ENCODE results near the gene MAPK12.
A peak's percentile ranks its signal among the peaks of the same experiment; 100 is the strongest.

The MAPK12 gene

DNA sequence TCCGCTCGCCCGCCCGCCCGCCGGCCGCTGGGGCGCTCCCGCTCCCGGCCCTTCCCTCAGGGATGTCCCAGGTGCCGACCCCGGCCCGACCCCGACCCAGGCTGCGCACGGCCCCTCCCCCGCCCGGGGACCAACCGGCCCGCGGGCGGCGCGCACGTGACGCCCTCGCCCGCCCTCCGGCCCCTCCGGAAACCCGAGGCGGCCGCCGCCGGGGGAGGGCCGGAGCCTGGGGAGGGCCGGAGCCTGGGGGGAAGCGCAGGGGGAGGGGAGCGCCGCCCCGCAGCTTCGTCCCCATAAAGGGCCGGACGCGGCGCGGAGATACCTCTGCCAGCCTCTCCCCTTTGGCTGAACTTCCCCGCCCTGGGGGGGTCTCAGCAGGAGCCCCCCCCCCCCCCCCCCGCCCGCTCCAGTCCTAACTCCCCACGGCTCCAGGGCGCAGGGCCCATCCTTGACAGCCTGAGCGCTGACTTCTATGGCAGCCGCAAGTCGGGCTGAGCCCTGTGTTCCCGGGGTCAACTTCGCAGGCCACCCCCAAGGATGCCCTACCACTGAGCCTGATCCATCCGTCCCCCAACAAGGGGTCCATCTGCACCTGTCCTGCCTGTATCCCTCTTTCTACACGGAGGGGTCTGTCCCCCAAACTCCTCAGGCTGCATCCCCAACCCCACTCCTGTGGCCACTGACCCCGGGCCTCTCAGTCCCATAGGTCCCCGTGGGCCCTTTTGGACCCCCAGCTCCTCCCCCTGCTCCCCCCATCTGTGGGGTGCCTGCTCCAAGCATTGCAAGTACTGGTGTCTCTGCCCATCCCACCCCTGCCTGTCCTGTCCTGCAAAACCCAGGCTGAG is at the start of gene MAPK12:
MAPK12 (minus strand) TSS at position 69 of the 845 bp plus-strand sequence. CDS start 174 bp downstream, outside the sequence.
- no peak for DNase-seq (ENCODE audit: low read depth, low spot score)

DNA sequence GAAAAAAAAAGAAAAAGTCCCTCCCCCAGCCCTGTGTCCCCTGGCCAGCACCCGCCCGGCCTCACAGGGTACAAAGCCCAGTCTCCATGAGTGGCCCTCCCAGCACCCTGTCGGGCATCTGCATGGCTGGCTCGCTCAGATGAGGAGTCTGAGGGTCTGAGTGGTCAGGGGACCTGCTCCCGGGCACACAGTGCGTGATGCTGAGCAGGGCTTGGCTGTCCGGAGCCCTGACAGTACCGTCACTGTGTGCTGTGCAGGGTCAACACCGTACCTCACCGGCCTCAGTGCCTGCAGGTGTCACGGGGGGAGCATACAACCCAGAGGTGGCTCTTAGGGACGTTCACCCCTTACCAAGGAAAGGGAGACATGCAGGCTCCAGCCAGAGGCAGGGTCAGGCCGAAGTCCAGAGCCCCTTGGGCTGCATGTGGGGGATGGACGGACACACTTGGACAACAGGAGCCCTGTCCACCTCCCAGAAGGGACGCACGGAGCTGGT is 49.5 kb upstream of the MAPK12 start:
- no peak for DNase-seq (ENCODE audit: low read depth, low spot score)

DNA sequence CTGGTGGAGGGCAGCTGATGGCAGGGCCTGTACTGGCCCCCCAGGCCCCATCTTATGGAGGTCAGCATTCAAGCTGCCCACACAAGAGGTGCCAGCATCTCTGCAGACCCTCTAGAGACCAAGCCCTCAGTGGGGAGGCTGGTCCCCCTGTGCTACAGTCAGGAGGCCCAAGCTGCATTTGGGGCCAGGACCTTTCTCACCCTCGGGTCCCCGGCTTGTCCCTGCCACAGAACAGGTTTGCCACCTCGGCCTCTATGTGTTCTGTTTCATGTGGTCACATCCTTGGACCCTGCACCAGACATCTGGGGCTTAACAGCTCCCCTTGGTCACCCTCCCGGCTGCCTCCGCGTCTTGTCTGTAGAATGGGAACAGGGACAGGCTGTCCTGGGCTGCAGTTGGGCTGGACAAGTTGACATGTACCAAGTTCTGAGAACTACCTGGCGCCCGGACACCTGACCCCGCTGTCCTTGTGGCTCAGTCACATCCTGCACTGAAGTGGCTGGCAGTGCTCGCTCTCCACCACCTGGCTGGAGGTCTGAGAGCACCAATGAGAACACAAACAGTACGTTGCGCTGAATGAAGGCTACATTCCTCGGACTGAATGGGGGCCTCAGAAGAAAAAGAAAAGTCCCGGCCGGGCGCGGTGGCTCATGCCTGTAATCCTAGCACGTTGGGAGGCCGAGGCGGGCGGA is 48.7 kb upstream of the MAPK12 start:
- peak; percentile 69 for DNase-seq (ENCODE audit: low read depth, low spot score)

DNA sequence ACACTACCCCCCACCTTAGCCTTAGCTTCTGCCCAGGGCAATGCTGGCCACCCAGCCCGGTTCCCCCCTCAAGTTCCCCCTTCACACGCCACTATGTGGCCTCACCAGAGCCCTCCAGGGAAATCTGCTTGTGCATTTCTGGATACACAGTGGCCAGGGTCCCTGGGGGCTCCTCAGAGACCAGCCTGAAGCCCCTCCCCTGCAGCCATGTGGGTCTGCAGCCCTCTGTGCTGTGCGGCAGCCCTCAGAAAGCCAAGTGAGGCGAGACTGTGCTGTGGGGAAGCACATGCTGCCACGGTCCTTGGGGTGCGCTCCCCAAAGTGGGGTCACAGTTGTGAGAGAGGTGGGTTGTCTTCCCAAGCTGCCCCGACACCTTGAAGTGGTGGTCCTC is 48.1 kb upstream of the MAPK12 start:
- no peak for DNase-seq (ENCODE audit: low read depth, low spot score)

DNA sequence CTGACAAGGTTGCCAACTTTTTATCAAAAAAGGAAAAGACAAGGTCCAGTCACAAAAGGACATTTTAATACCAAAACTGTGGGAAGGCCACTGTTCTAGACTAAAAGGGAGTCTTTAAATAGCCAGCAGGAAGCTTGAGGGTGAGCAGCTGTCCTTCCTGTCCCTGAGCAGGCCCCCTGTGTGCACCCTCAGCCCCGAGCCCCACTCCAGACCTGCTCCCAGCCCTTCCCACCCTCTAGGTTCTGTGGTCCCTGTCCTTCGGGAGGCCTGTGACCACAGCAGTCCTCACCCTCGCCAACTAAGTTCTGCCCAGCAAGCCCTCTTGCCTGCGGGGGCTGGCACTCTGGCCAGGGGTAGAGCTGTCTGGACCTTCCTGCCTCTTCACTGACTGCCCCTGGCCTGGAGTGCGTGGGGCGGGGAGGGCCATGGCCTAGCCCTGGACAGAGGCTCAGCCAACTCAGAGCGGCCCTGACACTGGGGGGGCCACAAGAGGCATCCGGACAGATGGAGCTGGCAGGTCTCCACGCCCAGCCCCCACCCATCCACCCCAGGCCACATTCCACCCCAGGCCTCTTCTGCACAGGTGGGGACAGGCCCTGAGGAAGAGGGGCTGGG is 47.6 kb upstream of the MAPK12 start:
- no peak for DNase-seq (ENCODE audit: low read depth, low spot score)

DNA sequence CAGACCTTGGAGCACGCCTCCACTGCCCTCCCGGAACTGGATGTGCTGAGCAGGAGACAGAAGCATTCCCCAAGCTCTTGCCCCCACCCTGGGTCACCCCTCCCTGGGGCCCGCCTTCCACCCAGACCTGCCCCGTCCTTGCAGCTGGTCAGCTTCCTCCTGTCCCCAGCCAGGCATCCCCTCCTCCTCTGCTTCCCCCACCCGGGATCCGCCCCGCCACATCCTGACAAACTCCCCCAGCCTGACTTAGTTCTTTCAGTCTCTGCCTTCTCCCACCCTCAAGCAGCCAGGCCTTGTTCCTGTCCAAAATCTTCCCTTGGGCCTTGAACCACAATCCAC is 47.1 kb upstream of the MAPK12 start:
- peak; percentile 32 for DNase-seq (ENCODE audit: low read depth, low spot score)

DNA sequence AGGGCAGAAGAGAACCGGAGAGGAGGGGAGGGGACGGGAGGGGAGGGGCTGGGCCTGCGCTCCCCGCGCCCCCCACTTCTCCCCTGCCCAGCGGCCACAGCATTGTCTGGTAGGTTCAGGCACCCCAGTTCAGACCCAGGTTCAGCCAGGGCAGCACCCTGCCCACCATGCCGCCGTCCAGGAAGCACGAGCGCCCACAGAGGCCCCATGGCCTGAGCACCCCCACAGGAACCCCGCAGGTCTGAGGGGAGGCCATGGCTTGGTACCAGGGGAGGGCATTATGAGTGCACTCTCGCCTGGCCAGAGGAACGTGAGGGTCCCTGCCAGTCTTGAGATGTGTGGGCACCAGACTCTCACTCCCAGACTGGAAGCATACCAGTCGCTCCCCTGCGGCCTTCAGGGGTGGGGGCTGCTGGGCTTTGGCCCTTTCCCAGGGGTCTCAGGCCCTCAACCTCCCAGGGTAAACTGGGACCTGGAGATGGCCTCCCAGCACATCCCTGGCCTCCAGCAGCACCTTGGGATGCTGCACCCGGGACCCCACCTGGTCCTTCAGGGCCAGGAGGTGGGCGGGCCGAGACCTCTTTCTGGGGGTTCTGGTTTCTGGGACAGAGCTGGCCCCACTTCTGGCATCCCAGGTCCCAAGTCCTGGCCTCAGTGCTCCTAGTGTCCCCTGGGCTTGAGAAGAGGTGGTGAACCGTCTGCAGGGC is 46.6 kb upstream of the MAPK12 start:
- DNase-seq (ENCODE audit: low read depth, low spot score): no peak

DNA sequence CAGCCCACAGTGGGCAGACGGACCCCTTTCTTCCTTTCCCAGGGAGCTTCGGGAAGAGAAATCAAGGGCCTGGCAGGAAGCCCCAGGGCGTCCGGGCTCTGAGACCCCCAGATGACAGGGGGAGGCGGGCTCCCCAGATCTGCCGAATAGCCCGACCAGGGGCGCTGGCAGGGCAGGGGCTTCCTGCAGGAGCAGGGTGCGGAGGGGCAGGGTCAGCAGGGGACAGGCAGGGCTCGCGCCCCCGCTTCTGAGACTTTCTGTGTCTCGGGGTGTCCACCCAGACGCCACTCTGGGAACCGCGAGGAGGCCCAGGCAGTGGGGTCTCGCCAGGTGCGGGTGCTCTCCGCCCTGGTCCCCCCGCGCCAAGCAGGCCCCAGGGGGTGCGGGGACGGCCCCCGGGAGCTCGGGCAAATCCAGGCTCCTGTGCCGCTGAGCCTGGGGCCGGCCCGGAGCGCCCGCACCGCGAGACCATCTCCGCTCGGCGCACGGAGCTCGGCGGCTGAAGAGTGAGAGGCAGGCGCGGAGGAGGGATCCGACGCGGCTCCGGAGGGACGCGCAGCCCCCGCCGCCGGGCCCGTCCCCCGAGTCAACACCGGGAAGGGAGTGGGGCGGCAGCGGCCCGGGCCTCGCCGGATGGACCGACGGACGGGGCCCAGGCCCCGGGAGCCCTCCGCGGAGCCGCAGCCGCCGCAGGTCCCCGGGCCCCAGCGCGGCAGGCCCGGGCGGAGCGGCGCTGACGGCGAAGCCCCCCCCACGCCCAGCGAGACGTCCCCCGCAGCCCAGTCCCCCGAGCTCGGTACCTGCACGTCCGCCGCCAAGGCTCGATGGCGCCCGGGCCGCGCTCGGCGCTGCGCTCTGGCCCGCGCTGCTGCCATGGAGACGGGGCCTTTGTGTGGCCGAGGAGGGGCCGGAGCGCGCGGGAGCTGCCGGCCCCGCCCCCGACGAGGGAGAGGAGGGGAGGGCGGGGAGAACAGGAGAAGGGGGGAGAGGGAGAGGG is 45.6 kb upstream of the MAPK12 start, which contains the start of gene PLXNB2:
PLXNB2 (minus strand) TSS at position 894 of the 997 bp plus-strand sequence. CDS start 17,062 bp downstream, outside the sequence.
- peak; percentile 63 for DNase-seq (ENCODE audit: low read depth, low spot score)

DNA sequence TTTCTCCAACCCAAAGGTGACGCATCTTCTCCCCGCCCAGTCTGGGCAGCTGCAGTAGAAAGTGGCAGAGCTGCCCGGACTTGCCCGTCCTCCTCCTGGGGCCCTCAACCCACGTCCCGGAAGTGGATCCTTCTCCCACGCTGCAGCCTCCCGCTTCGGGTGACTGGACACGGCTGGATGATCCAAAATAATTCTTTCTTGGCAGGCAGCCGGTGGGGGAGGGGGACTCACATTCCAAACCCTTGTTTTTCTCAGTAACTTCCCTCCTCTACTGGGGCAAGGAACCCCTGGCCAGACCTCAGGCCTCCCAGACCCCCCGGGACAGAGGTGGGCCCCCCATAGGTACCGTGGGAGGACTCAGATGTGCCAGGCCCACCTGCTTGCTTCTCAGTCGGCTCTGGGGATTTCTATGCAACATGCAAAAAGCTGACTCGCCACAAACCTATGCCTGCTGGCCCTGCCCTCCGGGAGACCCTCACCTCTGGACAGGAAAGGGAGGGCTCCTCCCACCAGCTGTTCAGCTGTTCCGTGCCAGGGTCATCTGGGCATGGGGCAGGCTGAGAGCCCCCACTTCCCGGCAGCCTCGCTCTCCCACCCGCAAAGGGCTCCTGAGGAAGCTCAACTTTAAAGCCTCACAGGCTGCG is 44.6 kb upstream of the MAPK12 start:
- peak; percentile 50 for DNase-seq (ENCODE audit: low read depth, low spot score)

DNA sequence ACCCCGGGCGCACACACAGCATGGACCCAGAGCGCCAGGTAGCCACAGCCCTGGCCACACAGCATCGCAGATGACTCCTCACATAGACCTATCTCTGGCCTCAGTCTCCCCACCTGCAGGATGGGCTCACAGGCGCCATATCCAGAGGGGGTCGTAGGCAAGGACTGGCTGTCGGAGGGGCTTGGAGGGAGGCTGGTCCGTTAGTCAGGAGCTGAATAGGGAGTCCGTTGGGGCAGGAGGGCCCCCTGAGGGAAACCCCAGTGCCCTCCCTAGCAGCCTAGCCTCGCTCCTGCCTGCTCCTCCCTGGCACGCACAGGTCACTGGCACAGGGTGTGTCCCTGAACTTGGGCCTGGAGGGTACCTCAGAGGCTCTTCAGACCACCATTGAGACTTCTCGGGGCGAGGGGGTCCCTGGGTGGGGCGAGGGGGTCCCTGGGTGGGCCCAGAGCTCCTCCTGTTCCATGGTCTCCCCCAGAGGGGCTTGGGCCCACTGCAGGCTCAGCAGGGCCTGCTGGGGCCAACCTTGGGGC is 44.0 kb upstream of the MAPK12 start:
- DNase-seq (ENCODE audit: low read depth, low spot score): no peak

DNA sequence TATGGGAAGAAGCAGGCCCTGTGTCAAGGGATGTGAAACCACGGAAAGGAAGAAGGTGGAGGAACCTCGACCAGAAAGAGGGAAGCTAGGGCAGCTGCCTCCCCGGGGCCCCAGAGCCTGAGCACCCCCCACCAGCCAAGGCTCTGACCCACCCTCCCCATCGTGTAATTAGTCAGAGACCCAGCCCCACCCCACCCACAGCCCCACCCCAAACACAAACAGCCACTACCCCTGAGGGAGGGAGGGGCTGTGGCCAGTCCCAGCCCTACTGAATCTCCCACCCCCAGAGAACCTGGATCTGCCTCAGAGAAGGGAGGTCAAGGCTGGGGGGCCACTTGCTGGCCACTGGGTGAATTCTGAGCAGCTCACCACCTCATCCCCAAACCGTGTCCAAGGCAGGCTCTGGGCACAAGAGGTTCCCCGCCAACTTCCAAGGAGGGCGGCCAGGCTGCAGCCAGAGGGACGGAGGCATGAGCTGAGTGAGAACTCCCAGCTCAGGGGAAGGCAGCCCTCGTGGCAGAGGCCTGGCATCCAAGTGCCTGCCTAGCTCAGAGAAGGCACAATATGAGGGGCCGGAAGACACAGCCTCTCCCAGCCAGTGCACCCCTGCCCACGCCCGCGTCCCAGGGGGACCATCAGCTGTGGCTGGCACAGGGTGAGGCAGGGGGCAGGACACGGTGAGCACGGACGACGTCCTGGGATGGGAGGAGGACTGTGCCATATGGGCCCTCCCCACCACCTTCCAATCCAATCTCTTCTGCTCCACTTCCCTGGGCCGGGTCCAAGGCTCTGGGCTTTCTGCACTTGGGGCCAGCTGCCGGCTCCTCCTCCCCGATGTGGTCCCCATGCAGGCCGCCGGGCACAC is 43.3 kb upstream of the MAPK12 start:
- no peak for DNase-seq (ENCODE audit: low read depth, low spot score)

DNA sequence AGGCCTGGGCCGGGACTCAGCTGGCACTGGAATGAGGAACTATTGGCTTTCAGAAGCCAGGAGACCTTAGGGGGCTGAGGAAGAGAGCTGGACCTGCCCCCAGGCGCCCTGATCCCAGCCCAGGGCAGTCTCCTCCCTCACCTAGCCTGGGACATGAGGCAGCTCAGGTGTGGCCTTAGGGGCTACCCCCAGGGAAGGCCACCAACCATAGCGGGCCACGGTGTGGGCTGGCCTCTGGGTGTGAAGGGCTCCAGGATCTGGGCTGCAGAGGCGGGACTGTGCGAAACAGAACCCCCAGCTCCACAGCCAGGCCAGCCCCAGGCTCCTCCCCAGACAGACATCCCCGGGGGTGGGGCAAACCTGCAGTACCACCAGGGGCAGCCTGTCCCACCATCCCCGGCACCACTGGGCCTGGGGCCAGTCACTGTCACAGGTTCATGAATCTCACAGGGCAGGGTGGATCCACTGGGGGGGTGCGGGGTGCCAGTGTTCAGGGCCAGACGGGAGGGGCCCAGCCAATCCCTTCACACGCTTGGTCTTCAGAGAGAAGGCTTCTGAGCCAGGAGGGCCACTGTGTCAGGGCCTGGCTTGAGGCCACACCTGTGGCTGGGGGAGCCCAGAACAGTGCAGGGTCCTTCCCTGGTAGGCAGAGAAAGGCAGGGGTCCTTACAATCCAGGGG is 42.5 kb upstream of the MAPK12 start:
- peak; percentile 73 for DNase-seq (ENCODE audit: low read depth, low spot score)

DNA sequence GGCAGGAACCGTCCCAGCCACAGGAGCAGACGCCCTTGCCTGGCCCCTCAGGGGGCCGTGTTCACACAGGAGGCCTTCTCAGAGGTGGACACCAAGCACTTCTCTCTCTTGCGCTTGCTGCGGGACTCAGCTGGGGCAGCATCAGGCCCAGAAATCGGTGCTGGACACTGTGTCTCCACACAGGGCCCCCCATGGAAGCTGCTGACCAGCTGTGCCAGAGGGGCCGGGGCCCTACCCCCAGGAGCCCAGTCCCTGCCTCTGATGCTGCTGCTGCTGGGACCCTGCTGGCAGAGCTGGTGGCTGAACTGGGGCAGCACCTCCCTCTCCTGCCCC is 42.0 kb upstream of the MAPK12 start:
- no peak for DNase-seq (ENCODE audit: low read depth, low spot score)

DNA sequence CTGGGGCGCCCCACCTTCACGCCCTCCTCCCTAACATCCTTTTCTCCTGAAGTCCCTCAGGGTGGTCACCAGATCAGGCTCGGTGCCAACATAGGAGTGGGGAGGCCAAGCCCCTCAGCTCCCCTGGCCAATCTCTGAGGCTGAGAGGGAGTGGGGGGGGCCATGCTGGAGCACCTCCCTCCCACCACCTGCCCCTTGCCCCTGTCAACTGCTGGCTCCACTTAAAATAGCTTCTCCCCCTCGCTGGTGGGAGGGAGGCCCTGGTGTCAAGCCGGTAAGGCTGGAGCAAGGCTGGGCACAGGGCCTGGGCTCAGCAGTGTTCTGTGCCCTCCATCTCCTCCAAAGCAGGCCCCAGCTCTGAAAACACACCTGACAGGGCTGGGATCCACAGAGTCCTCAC is 41.1 kb upstream of the MAPK12 start:
- DNase-seq (ENCODE audit: low read depth, low spot score): no peak

DNA sequence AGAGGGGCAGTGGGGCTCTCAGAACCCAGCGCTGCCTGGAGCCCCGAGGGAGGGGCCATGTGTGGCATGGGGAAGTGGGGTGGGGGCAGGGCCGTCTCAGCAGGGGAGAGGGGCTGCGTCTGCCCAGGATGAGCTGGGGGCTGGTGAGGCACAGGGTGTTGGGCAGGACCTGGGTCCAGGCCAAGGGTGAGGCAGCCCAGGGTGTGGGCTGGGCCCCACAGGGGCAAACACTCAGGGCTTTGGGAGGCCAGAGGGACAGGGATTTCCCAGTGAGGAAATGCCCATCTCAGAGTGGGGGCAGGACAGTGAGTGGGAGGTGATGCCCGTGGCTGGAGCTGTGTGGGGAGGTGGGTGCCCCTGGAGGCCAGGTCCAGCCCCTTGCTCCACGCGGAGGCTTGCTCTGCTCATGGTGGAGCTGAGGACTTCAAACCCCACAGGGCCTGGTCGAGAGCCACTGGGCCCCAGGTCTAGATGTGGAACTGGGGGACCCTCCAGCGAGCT is 40.6 kb upstream of the MAPK12 start:
- no peak for DNase-seq (ENCODE audit: low read depth, low spot score)

DNA sequence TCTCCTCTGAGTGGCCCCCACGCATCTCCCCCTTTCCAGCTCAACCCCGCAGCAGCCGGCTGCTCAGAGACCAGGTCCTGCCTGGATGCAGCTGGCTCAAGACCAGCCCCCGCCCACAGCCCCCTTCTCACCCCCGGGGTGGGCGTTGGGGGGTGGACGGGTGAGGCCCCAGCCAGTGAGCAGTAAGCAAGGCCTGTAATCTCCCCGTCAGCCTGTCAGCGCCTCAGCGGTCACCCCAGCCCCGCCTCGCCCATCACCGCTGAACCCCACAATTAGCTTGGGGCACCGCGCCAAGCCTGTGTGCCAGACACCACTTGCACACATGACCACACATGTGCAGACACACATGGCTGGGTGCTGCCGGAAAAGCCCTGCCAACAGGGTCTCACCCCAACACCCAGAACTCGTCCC is 40.1 kb upstream of the MAPK12 start:
- no peak for DNase-seq (ENCODE audit: low read depth, low spot score)

DNA sequence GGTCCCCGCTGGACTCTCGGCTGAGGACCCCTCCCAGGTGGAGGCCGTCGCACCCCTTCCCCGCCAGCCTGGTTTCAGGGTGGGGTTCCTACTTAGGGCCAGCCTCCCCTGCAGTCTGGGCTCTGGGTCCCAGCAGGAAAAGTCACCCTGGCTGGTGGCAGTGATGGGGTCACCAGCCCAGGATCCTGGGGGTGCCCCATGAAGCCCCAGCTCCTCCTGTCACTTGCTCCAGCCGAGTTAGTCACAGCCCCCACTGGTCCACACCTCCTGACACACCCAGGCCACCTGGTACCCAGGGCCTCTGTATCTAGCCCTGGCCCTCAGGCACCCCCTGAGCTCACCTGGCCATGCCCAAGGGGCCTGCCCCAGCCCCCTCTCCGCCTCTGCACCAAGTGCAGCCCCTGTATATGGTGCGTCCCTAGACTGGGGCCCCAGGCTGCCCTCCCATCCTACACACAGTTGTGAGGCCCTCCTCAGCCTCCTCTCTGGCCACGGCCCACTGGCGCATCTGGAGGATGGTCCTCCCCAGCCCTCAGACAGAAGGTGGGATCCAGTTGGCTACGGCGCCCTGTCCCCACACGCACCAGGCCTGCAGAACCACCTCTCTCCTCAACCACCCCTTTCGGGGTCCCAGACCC is 39.3 kb upstream of the MAPK12 start:
- no peak for DNase-seq (ENCODE audit: low read depth, low spot score)
